Neural progenitor cell (in vitro differentiated cells): ENCODE data around the gene SDK1. TPM values are rescaled to one million over a fixed set of nuclear protein-coding genes. Genes with fewer than 3 reads are reported as not detected.
A peak's percentile ranks its signal among the peaks of the same experiment; 100 is the strongest.

Source experiments
- DNase-seq: peaks from one replicate; pipeline ENCODE4 v3.0.0-alpha.2; 2016; ENCODE audit warnings: low spot score
- H2AFZ ChIP-seq: fragments of 200-600 bp; sonication (generic); replicated peaks from 2 replicates; pipeline ENCODE4 v1.6.1; 2016; ENCODE audit warnings: antibody characterized with exemption
- H3F3A ChIP-seq: fragments of 200-600 bp; sonication (generic); 2 replicates; pipeline ENCODE4 v1.6.1; 2016; ENCODE audit warnings: antibody characterized with exemption, low read depth
- H3K27ac ChIP-seq: fragments of 200-600 bp; sonication (generic); 2 replicates; pipeline ENCODE4 v1.5.1; 2016; ENCODE audit warnings: mild to moderate bottlenecking
- H3K27me3 ChIP-seq: fragments of 200-600 bp; sonication (generic); 2 replicates; pipeline ENCODE4 v1.6.1; 2016; ENCODE audit warnings: mild to moderate bottlenecking, moderate library complexity
- H3K36me3 ChIP-seq: fragments of 200-600 bp; sonication (generic); 2 replicates; pipeline ENCODE4 v1.5.1; 2016
- H3K4me1 ChIP-seq: fragments of 200-600 bp; sonication (generic); 2 replicates; pipeline ENCODE4 v1.6.1; 2016; ENCODE audit warnings: mixed run types
- H3K4me2 ChIP-seq: fragments of 200-600 bp; sonication (generic); 2 replicates; pipeline ENCODE4 v1.6.1; 2016
- H3K4me3 ChIP-seq: fragments of 200-600 bp; sonication (generic); 2 replicates; pipeline ENCODE4 v1.5.1; 2016
- H3K79me2 ChIP-seq: fragments of 200-600 bp; sonication (generic); 2 replicates; pipeline ENCODE4 v1.6.1; 2016; ENCODE audit warnings: low read depth
- H3K9ac ChIP-seq: fragments of 200-600 bp; sonication (generic); 2 replicates; pipeline ENCODE4 v1.6.1; 2016
- H3K9me3 ChIP-seq: fragments of 200-600 bp; sonication (generic); 2 replicates; pipeline ENCODE4 v1.5.1; 2016; ENCODE audit warnings: low read depth
- H4K20me1 ChIP-seq: fragments of 200-600 bp; sonication (generic); 2 replicates; pipeline ENCODE4 v1.6.1; 2016; ENCODE audit warnings: low read depth
- H3K27ac Mint-ChIP-seq: 3 replicates; pipeline ENCODE4 v1.8.0; 2021; ENCODE audit warnings: mixed read lengths
- H3K27me3 Mint-ChIP-seq: 2 replicates; pipeline ENCODE4 v1.8.0; 2022; ENCODE audit warnings: low read depth, mild to moderate bottlenecking, inconsistent platforms, moderate library complexity, mixed read lengths; ENCODE audit not compliant: insufficient read depth
- H3K36me3 Mint-ChIP-seq: 3 replicates; pipeline ENCODE4 v1.8.0; 2021; ENCODE audit warnings: mixed read lengths
- H3K4me1 Mint-ChIP-seq: 3 replicates; pipeline ENCODE4 v1.8.0; 2021; ENCODE audit warnings: mixed read lengths
- H3K4me3 Mint-ChIP-seq: 3 replicates; pipeline ENCODE4 v1.8.0; 2021; ENCODE audit warnings: mild to moderate bottlenecking, moderate library complexity, mixed read lengths
- H3K9me3 Mint-ChIP-seq: 3 replicates; pipeline ENCODE4 v1.8.0; 2020; ENCODE audit warnings: mixed read lengths
- CTCF ChIP-seq: fragments of 200-600 bp; sonication (generic); IDR thresholded peaks from 2 replicates; pipeline ENCODE4 v1.5.1; 2017; ENCODE audit warnings: antibody characterized with exemption, mild to moderate bottlenecking
- EZH2 ChIP-seq: fragments of 200-600 bp; sonication (generic); IDR thresholded peaks from 2 replicates; pipeline ENCODE4 v1.6.1; 2017; ENCODE audit warnings: antibody characterized with exemption, mild to moderate bottlenecking, moderate library complexity
- EZH2phosphoT487 ChIP-seq: fragments of 200-600 bp; sonication (generic); IDR thresholded peaks from 2 replicates; pipeline ENCODE4 v1.6.1; 2017; ENCODE audit warnings: antibody characterized with exemption
- total RNA-seq: library from RNA; depleted of rRNA; stranded (reverse); fragments of >200 nt; gene quantifications from 2 replicates; pipeline ENCODE4 v1.2.3, GENCODE V29; 2015; ENCODE audit warnings: low replicate concordance

SDK1 gene
- total RNA-seq, 1 donor from 2014 or later: 4.9 TPM

- H3K4me3 Mint-ChIP-seq: no peak overlapping the region
- Histone ChIP-seq H3K27ac (no peak overlapping the region), H3K4me2 (no peak overlapping the region), H3K27me3 (no peaks in the 10 kb centered on the region), H3K36me3 (no peaks in the 10 kb centered on the region), H3K9ac (no peak overlapping the region), H3K9me3 (no peaks in the 10 kb centered on the region), H3K4me1 (no peaks in the 10 kb centered on the region), H3K79me2 (no peaks in the 10 kb centered on the region), H2AFZ (no peak overlapping the region), H3K4me3 (no peak overlapping the region), H4K20me1 (no peaks in the 10 kb centered on the region), H3F3A (no peaks in the 10 kb centered on the region)
- H3K27ac Mint-ChIP-seq: no peak overlapping the region
- H3K36me3 Mint-ChIP-seq: no peaks in the 10 kb centered on the region
- no peak for DNase-seq
- no peaks in the 10 kb centered on the region for H3K27me3 Mint-ChIP-seq
- peaks cover 13% of the 10 kb centered on the region for H3K4me1 Mint-ChIP-seq
- H3K9me3 Mint-ChIP-seq: no peaks in the 10 kb centered on the region
- TF ChIP-seq EZH2phosphoT487: no peak
- TF ChIP-seq EZH2: no peak
- TF ChIP-seq CTCF: no peak
Measured at GRCh38 chr7:3678314-3678810, 377.3 kb downstream of the SDK1 start.

- peaks cover 4% of the 10 kb centered on the region for H3K9me3 Mint-ChIP-seq
- H3K27ac Mint-ChIP-seq: no peak overlapping the region
- Histone ChIP-seq H3K27me3 (no peaks in the 10 kb centered on the region), H3K36me3 (no peaks in the 10 kb centered on the region), H3K79me2 (no peaks in the 10 kb centered on the region), H4K20me1 (no peaks in the 10 kb centered on the region), H2AFZ (no peak overlapping the region), H3K9me3 (no peaks in the 10 kb centered on the region), H3K27ac (no peak overlapping the region), H3F3A (no peaks in the 10 kb centered on the region), H3K4me1 (no peaks in the 10 kb centered on the region), H3K4me3 (no peak overlapping the region), H3K4me2 (no peak overlapping the region), H3K9ac (no peak overlapping the region)
- H3K4me1 Mint-ChIP-seq: peaks cover 13% of the 10 kb centered on the region
- H3K36me3 Mint-ChIP-seq: no peaks in the 10 kb centered on the region
- no peak overlapping the region for H3K4me3 Mint-ChIP-seq
- no peak for DNase-seq
- H3K27me3 Mint-ChIP-seq: no peaks in the 10 kb centered on the region
- no peak for TF ChIP-seq EZH2phosphoT487
- no peak for TF ChIP-seq CTCF
- TF ChIP-seq EZH2: no peak
Measured at GRCh38 chr7:3682028-3682710, 381.1 kb downstream of the SDK1 start.

- no peaks in the 10 kb centered on the region for H3K9me3 ChIP-seq
- Mint-ChIP-seq H3K27ac (no peak overlapping the region), H3K27me3 (no peaks in the 10 kb centered on the region), H3K4me3 (no peak overlapping the region), H3K4me1 (peaks cover 13% of the 10 kb centered on the region), H3K9me3 (peaks cover 11% of the 10 kb centered on the region), H3K36me3 (no peaks in the 10 kb centered on the region)
- no peaks in the 10 kb centered on the region for H4K20me1 ChIP-seq
- no peak overlapping the region for H2AFZ ChIP-seq
- H3K4me3 ChIP-seq: no peak overlapping the region
- TF ChIP-seq EZH2: no peak
- no peak for TF ChIP-seq CTCF
- no peak for TF ChIP-seq EZH2phosphoT487
- no peaks in the 10 kb centered on the region for H3K36me3 ChIP-seq
- H3F3A ChIP-seq: no peaks in the 10 kb centered on the region
- H3K27ac ChIP-seq: no peak overlapping the region
- H3K79me2 ChIP-seq: no peaks in the 10 kb centered on the region
- no peaks in the 10 kb centered on the region for H3K27me3 ChIP-seq
- no peak overlapping the region for H3K4me2 ChIP-seq
- no peak overlapping the region for H3K9ac ChIP-seq
- H3K4me1 ChIP-seq: no peaks in the 10 kb centered on the region
- peak; percentile 8 for DNase-seq
Measured at GRCh38 chr7:3683546-3684539, 382.8 kb downstream of the SDK1 start.
